Measurements from ENCODE around the gene IGF2BP3.

The IGF2BP3 gene

DNA sequence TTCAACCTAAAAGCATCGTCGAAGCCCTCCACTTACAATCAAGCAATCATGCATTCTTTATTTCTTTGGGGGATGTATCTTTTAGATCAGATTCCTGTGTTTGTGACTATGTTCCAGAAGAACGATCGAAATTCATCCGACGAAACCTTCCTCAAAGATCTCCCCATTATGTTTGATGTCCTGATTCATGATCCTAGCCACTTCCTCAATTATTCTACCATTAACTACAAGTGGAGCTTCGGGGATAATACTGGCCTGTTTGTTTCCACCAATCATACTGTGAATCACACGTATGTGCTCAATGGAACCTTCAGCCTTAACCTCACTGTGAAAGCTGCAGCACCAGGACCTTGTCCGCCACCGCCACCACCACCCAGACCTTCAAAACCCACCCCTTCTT is 209.9 kb downstream of the IGF2BP3 start:
- DNase-seq (ENCODE audit: low read depth): no peak
